GM13977 (cell line): ENCODE results near the gene TBC1D22A.

Experiments
- DNase-seq: peaks from one replicate; pipeline ENCODE4 v3.0.0; 2012; ENCODE audit warnings: low spot score
- in situ Hi-C: fragments of 300-500 bp; cut with MboI; formaldehyde crosslinking; loops from one replicate; pipeline ENCODE4 v1.12.0; 2022; ENCODE audit warnings: low sequenced_read_pairs, low pct_unique_long_range_greater_than_20kb, mixed read lengths, inconsistent platforms; ENCODE audit not compliant: unreplicated experiment
- TF ChIP-seq, protein P1 (sequence below): IDR thresholded peaks from 2 replicates; pipeline ENCODE4 v1.5.1; 2012; ENCODE audit warnings: mild to moderate bottlenecking, control low read depth; ENCODE audit not compliant: insufficient read depth; ENCODE audit errors: extremely low read depth, missing control alignments

The TBC1D22A gene

GRCh38 chr22:46748206-46748907 is 14.1 kb upstream of the TBC1D22A start:
- in situ Hi-C loops: no loop called here
- DNase-seq: no peak
- TF ChIP-seq, protein P1, sequence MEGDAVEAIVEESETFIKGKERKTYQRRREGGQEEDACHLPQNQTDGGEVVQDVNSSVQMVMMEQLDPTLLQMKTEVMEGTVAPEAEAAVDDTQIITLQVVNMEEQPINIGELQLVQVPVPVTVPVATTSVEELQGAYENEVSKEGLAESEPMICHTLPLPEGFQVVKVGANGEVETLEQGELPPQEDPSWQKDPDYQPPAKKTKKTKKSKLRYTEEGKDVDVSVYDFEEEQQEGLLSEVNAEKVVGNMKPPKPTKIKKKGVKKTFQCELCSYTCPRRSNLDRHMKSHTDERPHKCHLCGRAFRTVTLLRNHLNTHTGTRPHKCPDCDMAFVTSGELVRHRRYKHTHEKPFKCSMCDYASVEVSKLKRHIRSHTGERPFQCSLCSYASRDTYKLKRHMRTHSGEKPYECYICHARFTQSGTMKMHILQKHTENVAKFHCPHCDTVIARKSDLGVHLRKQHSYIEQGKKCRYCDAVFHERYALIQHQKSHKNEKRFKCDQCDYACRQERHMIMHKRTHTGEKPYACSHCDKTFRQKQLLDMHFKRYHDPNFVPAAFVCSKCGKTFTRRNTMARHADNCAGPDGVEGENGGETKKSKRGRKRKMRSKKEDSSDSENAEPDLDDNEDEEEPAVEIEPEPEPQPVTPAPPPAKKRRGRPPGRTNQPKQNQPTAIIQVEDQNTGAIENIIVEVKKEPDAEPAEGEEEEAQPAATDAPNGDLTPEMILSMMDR: no peak

DNA sequence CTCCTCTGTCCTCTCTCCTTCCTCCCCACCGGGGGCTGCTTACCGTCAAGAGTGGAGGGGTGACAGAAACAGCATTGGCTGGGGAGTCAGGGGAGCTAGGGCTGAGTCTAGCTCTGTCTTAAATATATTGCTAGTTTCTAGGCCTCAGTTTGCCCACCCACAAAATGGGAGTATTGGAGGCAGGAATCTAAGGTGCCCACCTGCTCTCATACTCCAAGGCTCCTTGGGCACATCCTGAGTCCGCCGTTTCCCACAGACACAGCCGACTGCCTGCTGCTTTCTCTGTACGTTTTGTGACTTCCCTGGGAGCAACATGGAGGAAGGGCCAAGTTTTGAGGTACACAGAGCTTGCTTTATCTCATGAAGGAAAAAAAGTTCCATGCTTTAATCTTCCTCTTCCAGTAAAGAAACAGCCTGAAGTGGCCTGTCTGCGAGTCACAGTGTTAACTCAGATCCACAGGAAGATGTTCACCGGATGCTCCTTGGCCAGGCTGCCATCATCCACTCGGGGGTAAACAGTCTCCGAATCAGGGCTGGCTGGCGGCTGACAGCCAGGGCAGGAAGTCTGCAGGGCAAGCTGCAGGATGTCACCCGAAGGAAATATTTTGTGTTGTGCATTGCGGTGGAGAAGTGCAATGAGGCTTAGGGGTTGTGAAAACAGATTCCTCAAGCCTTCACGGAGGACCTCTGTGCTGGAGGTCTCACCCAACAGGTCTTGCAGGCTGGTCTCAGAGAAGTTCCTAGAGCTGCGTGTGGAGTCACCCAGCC is 13.4 kb upstream of the TBC1D22A start:
- in situ Hi-C loops: no loop called here
- TF ChIP-seq, protein P1: no peak
- no peak for DNase-seq

GRCh38 chr22:46749682-46750529 is 12.5 kb upstream of the TBC1D22A start:
- TF ChIP-seq, protein P1: no peak

GRCh38 chr22:46750530-46750800 is 12.0 kb upstream of the TBC1D22A start:
- no peak for DNase-seq
- in situ Hi-C loops: no loop called here
- TF ChIP-seq, protein P1: no peak

More at GRCh38 chr22:46749682-46750529, 12.5 kb upstream of the TBC1D22A start:
- DNase-seq: no peak
- in situ Hi-C loops: no loop called here

DNA sequence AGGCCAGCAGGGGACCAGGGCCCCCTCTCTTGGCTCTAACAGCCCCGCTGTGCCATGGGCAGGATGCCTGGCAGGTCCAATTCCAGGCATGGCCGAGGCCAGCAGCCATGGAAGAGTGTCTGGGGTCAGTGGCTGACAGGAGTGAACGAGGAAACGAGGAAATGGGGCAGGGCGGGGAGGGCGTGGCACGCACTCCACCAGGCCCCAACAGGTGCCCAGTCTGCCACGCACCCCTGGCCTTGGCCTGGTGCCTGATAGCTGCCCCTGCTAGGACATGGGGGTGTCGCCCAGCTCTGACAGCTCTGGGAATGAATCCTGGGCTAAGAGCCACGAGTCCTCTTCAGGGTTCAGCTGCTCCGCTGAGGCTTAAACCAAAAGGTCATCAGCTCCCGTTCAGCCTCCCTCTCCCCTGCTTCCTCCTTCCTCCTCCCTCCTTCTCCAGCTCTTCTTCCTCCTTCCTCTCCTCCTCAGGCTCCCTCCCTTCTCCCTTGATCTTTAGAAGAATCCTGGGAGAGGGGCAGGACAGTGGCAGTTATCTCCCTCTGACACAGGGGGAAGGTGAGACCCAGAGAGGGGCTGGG is 11.5 kb upstream of the TBC1D22A start:
- in situ Hi-C loops: no loop called here
- TF ChIP-seq, protein P1: no peak
- DNase-seq: no peak

- TF ChIP-seq, protein P1: no peak
- no peak for DNase-seq
- in situ Hi-C loops: no loop called here
Measured at GRCh38 chr22:46752286-46752987, 10.0 kb upstream of the TBC1D22A start.
